HepG2 (cell line): Measurements from ENCODE around the gene UST. TPM values are rescaled to one million over a fixed set of nuclear protein-coding genes. Genes with fewer than 3 reads are reported as not detected.

Source experiments
- ATAC-seq: fragments of 200-7000 bp; cut with Tn5 transposase; 3 replicates; pipeline ENCODE4 v1.9.1; 2020; ENCODE audit warnings: mild to moderate bottlenecking, moderate library complexity
- BruUV-seq: library from RNA; stranded (reverse); fragments of 400-500 nt; replicated peaks from 2 replicates; lab custom pipeline; 2021; lab: Mats Ljungman, UMichigan
- CTCF ChIA-PET: fragments of 300-600 bp; formaldehyde crosslinking; extraction: SDS; loops from one replicate; lab custom pipeline; 2021; ENCODE audit warnings: low total read pairs, inconsistent platforms, low intra/inter-chr PET ratio; lab: Yijun Ruan, JAX
- POLR2A ChIA-PET: fragments of 350-600 bp; sonication (Branson Sonifier 250); formaldehyde crosslinking; loops from one replicate; lab custom pipeline; 2020; ENCODE audit warnings: antibody characterized with exemption, inconsistent platforms; lab: Yijun Ruan, JAX
- DNase-seq: peaks from one replicate; pipeline ENCODE4 v3.0.0-alpha.2; 2015; ENCODE audit warnings: low spot score
- FAIRE-seq: peaks from 3 replicates; lab custom pipeline; 2011; peaks lifted over from hg19 to GRCh38; lab: Jason Lieb, UNC
- H2AFZ ChIP-seq: one replicate; pipeline ENCODE4 v1.6.1; 2011; ENCODE audit warnings: low read length, inconsistent platforms
- H3K27ac ChIP-seq: fragments of 300-600 bp; 3 replicates; pipeline ENCODE4 v1.8.0; 2011; ENCODE audit warnings: mixed run types, mild to moderate bottlenecking, mixed read lengths, low read length, inconsistent platforms; ENCODE audit not compliant: insufficient read depth; ENCODE audit errors: extremely low read length
- H3K27me3 ChIP-seq, 2 experiments: fragments of 200-600 bp in 1 of 2; 2 replicates in 1 of 2; 3 replicates in 1 of 2; pipeline versions ENCODE4 v1.6.0 to v1.8.0; 2011; ENCODE audit warnings: low read length in 2 of 2, mild to moderate bottlenecking in 2 of 2, moderate library complexity in 2 of 2, inconsistent platforms in 1 of 2; ENCODE audit not compliant: insufficient read depth in 2 of 2, control insufficient read depth in 1 of 2
- H3K36me3 ChIP-seq, 2 experiments: fragments of 200-600 bp in 1 of 2; replicated peaks in 1 of 2; 2 replicates in 1 of 2; 3 replicates in 1 of 2; pipeline versions ENCODE4 v1.5.1 to v1.8.0; 2011; ENCODE audit warnings: low read length in 2 of 2, inconsistent platforms in 1 of 2; ENCODE audit not compliant: insufficient read depth in 2 of 2, control insufficient read depth in 1 of 2
- H3K4me1 ChIP-seq: 2 replicates; pipeline ENCODE4 v1.5.1; 2012; ENCODE audit warnings: low read length, inconsistent platforms; ENCODE audit not compliant: insufficient read depth
- H3K4me2 ChIP-seq: 2 replicates; pipeline ENCODE4 v1.6.0; 2011; ENCODE audit warnings: low read depth, low read length, inconsistent platforms
- H3K4me3 ChIP-seq, 3 experiments: fragments of 200-600 bp in 1 of 3; sonication (generic), shearing (Covaris generic) in 1 of 3; replicated peaks in 1 of 3; 2 replicates each; pipeline ENCODE4 v1.5.1; 2011 to 2016; ENCODE audit warnings: low read length in 3 of 3, inconsistent platforms in 2 of 3, low read depth in 2 of 3, mild to moderate bottlenecking in 2 of 3, control low read depth in 1 of 3, mixed read lengths in 1 of 3; ENCODE audit not compliant: insufficient read depth in 1 of 3
- H3K79me2 ChIP-seq: one replicate; pipeline ENCODE4 v1.6.1; 2011; ENCODE audit warnings: low read length, inconsistent platforms; ENCODE audit not compliant: insufficient read depth
- H3K9ac ChIP-seq: 2 replicates; pipeline ENCODE4 v1.6.0; 2011; ENCODE audit warnings: mild to moderate bottlenecking, low read depth, low read length, inconsistent platforms; ENCODE audit not compliant: insufficient read depth
- H3K9me3 ChIP-seq: 2 replicates; pipeline ENCODE4 v1.5.1; 2012; ENCODE audit warnings: mild to moderate bottlenecking, low read length
- H4K20me1 ChIP-seq: 2 replicates; pipeline ENCODE4 v1.6.0; 2011; ENCODE audit warnings: inconsistent platforms, mild to moderate bottlenecking, low read length, moderate library complexity; ENCODE audit not compliant: insufficient read depth
- CREB1 ChIP-seq, 2 experiments: fragments of 450-650 bp in 1 of 2; IDR thresholded peaks; 2 replicates each; pipeline ENCODE4 v1.6.1; 2016 to 2017; ENCODE audit warnings: control low read depth in 1 of 2, mild to moderate bottlenecking in 1 of 2, missing compliant biosample characterization in 1 of 2, missing genetic modification characterization in 1 of 2
- FOXM1 ChIP-seq: sonication (generic); formaldehyde crosslinking; IDR thresholded peaks from 2 replicates; pipeline ENCODE4 v1.5.0; 2020; ENCODE audit warnings: missing genetic modification reagents
- HNRNPH1 ChIP-seq: fragments of 200-400 bp; formaldehyde crosslinking; optimal IDR thresholded peaks from 2 replicates; pipeline ENCODE3; 2017; ENCODE audit warnings: mild to moderate bottlenecking, low read depth, low read length
- MYPOP ChIP-seq: sonication (generic); formaldehyde crosslinking; IDR thresholded peaks from 2 replicates; pipeline ENCODE4 v1.8.1; 2023; ENCODE audit warnings: mild to moderate bottlenecking, moderate library complexity, missing genetic modification reagents
- ZNF253 ChIP-seq: sonication (generic); formaldehyde crosslinking; IDR thresholded peaks from 2 replicates; pipeline ENCODE4 v1.8.0; 2022; ENCODE audit warnings: mild to moderate bottlenecking, missing genetic modification reagents, borderline replicate concordance
- ZNF256 ChIP-seq: sonication (generic); formaldehyde crosslinking; conservative IDR thresholded peaks from 2 replicates; pipeline ENCODE4 v1.4.0; 2020; ENCODE audit warnings: missing genetic modification reagents
- ZNF335 ChIP-seq: sonication (generic); formaldehyde crosslinking; IDR thresholded peaks from 2 replicates; pipeline ENCODE4 v1.4.0; 2020; ENCODE audit warnings: missing genetic modification reagents
- ZNF468 ChIP-seq: sonication (generic); formaldehyde crosslinking; IDR thresholded peaks from 2 replicates; pipeline ENCODE4 v1.8.0; 2022; ENCODE audit warnings: mild to moderate bottlenecking, moderate library complexity, missing genetic modification reagents
- ZNF510 ChIP-seq: sonication (generic); formaldehyde crosslinking; IDR thresholded peaks from 2 replicates; pipeline ENCODE4 v1.4.0; 2020; ENCODE audit warnings: low read depth, mild to moderate bottlenecking, missing genetic modification reagents
- ZNF670 ChIP-seq: sonication (generic); formaldehyde crosslinking; IDR thresholded peaks from 2 replicates; pipeline ENCODE4 v1.8.0; 2022; ENCODE audit warnings: mild to moderate bottlenecking, missing genetic modification reagents, borderline replicate concordance
- ZNF747 ChIP-seq: sonication (generic); formaldehyde crosslinking; IDR thresholded peaks from 2 replicates; pipeline ENCODE4 v1.8.1; 2023; ENCODE audit warnings: missing genetic modification reagents, mild to moderate bottlenecking, borderline replicate concordance
- ZNF839 ChIP-seq: sonication (generic); formaldehyde crosslinking; IDR thresholded peaks from 2 replicates; pipeline ENCODE4 v1.4.0; 2020; ENCODE audit warnings: missing genetic modification reagents, mild to moderate bottlenecking, borderline replicate concordance
- WGBS: methylation state at CpG from one replicate; pipeline ENCODE4 v1.1.6; 2017; ENCODE audit warnings: low lambda C conversion rate; 5-methylcytosine and 5-hydroxymethylcytosine counted together
- in situ Hi-C: cut with HindIII; loops from 2 replicates; pipeline ENCODE4 v1.10.0; 2017; ENCODE audit warnings: low pct_unique_long_range_greater_than_20kb; ENCODE audit not compliant: extremely low pct_ligation_motif_present
- intact Hi-C: fragments of 100-400 bp; cut with micrococcal nuclease; formaldehyde crosslinking; loops from one replicate; pipeline ENCODE4 v1.10.0; 2022; ENCODE audit not compliant: unreplicated experiment
- polyA plus RNA-seq, 8 experiments: library from polyadenylated mRNA; depleted of rRNA in 3 of 8; stranded (reverse) in 7 of 8; unstranded in 1 of 8; fragments of >200 nt; fragmentation: Illumina TruSeq in 4 of 8; extraction: Trizol in 4 of 8; gene quantifications; 2 replicates each; pipeline versions ENCODE4 v1.2.1 to v1.2.3, GENCODE V29; 2011 to 2016; ENCODE audit warnings: low read depth in 4 of 8, missing spikeins in 1 of 8, mixed read lengths in 1 of 8; ENCODE audit not compliant: insufficient read depth in 1 of 8
- total RNA-seq, 5 experiments: library from RNA; depleted of rRNA; stranded (reverse); fragments of >200 nt; fragmentation: Illumina TruSeq; extraction: Trizol; gene quantifications; 2 replicates each; pipeline ENCODE4 v1.2.3, GENCODE V29; 2016; ENCODE audit warnings: low read depth in 1 of 5

The UST gene
- total and polyA plus RNA-seq, 2 of the 13 experiments (the other 11 are each of a cell fraction or from before 2014, with no cell fraction given): 0.27 TPM; not detected in 1

- Histone ChIP-seq H3K27ac (no peak overlapping the region), H3K4me2 (no peak overlapping the region), H4K20me1 (no peaks in the 10 kb centered on the region), H3K9me3 (no peaks in the 10 kb centered on the region), H3K27me3 (peaks cover 3 to 29% of the 10 kb centered on the region in 2 experiments; a peak in 3 of 5 replicates), H3K79me2 (no peaks in the 10 kb centered on the region), H3K36me3 (no peaks in the 10 kb centered on the region), H2AFZ (no peak overlapping the region), H3K4me3 (no peak overlapping the region), H3K4me1 (peaks cover 27% of the 10 kb centered on the region), H3K9ac (no peak overlapping the region)
- no peak for TF ChIP-seq HNRNPH1
- TF ChIP-seq FOXM1: no peak
- FAIRE-seq (no peak), DNase-seq (no peak), ATAC-seq (no peak)
- intact Hi-C loops (no loop called here), in situ Hi-C loops (no loop called here)
- POLR2A ChIA-PET: no interaction called here
- no TSS peak for BruUV-seq
- WGBS: 53% methylated on average over 9 of the region's 9 CpGs
- CTCF ChIA-PET: no interaction called here
Observed at GRCh38 chr6:148983101-148983761, 236.4 kb downstream of the UST start.

GRCh38 chr6:148983966-148984365 is 237.1 kb downstream of the UST start:
- TF ChIP-seq ZNF468 (CRISPR knock-in tag): no peak
- TF ChIP-seq ZNF253: no peak
- no peak for TF ChIP-seq ZNF335
- TF ChIP-seq ZNF670 (CRISPR knock-in tag): no peak
- TF ChIP-seq CREB1 (IDR thresholded peaks at IDR 0.05): no peak
- TF ChIP-seq CREB1 (CRISPR knock-in tag; IDR thresholded peaks at IDR 0.05): no peak
- no peak for TF ChIP-seq ZNF747 (CRISPR knock-in tag)
- TF ChIP-seq ZNF510 (CRISPR knock-in tag): no peak
- no peak for TF ChIP-seq MYPOP (CRISPR knock-in tag)
- TF ChIP-seq ZNF256 (CRISPR knock-in tag): no peak
- TF ChIP-seq ZNF839 (CRISPR knock-in tag): no peak
- Histone ChIP-seq H3K4me3 (no peak overlapping the region), H3K4me2 (no peak overlapping the region), H3K9me3 (no peaks in the 10 kb centered on the region), H3K36me3 (no peaks in the 10 kb centered on the region), H3K4me1 (peaks cover 20% of the 10 kb centered on the region), H3K27ac (no peak overlapping the region), H3K27me3 (peaks cover 3 to 32% of the 10 kb centered on the region in 2 experiments; a peak in 3 of 5 replicates), H2AFZ (no peak overlapping the region), H4K20me1 (no peaks in the 10 kb centered on the region), H3K79me2 (no peaks in the 10 kb centered on the region), H3K9ac (no peak overlapping the region)
- intact Hi-C loops: no loop called here
- in situ Hi-C loops: no loop called here
- ChIA-PET POLR2A (no interaction called here), CTCF (no interaction called here)
- DNase-seq (no peak), ATAC-seq (no peak), FAIRE-seq (no peak)
- WGBS: 3% methylated on average over 2 of the region's 2 CpGs
- no TSS peak for BruUV-seq
